Glomerular visceral epithelial cell (primary cell): ENCODE measurements around the gene AKR1C3.
"Not testable (repeated sequence)": the region's sequence is repeated elsewhere in the genome, so short reads cannot be mapped to it uniquely, and the experiment has no call there.

Source experiments
- DNase-seq: peaks from one replicate; pipeline ENCODE4 v3.0.0-alpha.2; 2016; ENCODE audit errors: extremely low spot score

AKR1C3 gene

DNA sequence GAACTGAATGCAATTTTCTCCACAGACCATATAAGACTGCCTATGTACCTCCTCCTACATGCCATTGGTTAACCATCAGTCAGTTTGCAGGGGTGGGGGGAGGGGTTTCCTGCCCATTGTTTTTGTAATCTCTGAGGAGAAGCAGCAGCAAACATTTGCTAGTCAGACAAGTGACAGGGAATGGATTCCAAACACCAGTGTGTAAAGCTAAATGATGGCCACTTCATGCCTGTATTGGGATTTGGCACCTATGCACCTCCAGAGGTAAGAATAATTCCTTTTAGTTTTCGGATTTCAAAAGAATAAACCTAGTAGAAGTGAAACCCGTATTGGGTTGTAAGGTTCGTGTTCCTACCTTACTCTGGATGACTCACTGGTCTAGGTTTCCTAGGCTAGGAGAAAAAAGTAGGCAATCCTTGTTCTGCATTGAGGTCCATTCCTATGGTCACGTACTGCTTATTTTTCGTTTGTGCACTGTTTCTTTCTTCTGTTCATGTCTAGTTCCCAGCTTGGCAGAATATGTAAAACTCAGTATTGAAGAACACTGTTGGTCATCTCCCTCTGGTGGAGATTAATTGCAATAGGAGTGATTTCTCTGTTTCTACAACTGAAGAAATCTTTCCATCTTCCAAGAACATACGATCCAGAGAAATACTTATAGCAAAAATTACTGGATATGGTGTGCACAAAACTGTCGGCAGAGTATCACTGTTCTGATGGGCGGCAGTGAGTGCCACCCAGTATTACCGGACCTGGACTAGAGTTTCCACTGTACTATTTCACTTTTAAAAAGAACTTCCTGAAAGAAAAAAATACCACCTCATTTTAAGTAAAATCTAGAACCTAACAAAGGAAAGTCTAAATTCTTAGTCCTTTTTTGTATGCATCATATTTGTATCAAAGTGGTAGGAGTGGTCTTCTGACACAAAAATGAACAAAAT, at the start of gene AKR1C3:
TSS of gene AKR1C3 (plus strand) at position 150 of the 941 bp plus-strand sequence. CDS start at position 181, 31 bp downstream.
- peak; percentile 70 for DNase-seq

DNA sequence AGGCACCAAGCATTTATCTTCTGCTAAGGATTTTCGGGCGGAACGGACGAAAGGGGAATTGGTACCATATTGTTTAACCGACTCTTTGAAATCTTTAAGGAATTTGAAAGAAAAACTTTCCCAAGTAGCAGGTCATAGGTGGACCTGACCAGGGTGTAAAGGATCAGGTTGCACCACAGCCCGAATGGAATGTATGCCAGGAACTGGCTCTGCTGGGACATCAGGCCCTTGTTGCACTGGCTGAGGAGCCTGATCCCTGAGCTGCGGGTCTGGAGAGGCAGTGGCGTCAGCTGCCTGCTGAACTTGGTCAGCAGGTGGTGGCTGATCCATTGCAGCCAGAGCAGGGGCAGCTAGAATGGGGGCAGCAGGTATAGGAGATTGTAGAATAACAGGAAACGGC, 49.1 kb upstream of the AKR1C3 start:
- DNase-seq: no peak

GRCh38 chr10:5046410-5046809, 47.8 kb upstream of the AKR1C3 start:
- no peak for DNase-seq

DNA sequence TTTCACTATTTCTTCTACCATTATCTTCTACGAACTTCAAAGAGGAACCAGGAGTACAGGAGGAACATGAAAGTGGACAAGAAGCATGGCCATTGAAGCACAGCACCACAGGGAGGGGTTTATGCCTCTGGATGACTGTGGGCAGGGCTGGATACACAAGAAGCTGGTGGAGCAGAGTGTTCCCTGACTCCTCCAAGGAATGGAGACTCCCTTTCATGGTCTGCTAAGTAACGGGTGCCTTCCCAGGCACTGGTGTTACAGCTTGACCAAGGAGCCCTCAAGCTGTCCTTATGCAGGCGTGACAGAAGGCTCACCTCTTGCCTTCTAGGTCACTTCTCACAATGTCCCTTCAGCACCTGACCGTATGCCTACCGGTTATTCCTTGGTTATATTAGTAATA, 47.2 kb upstream of the AKR1C3 start:
- DNase-seq: not testable (repeated sequence)

DNA sequence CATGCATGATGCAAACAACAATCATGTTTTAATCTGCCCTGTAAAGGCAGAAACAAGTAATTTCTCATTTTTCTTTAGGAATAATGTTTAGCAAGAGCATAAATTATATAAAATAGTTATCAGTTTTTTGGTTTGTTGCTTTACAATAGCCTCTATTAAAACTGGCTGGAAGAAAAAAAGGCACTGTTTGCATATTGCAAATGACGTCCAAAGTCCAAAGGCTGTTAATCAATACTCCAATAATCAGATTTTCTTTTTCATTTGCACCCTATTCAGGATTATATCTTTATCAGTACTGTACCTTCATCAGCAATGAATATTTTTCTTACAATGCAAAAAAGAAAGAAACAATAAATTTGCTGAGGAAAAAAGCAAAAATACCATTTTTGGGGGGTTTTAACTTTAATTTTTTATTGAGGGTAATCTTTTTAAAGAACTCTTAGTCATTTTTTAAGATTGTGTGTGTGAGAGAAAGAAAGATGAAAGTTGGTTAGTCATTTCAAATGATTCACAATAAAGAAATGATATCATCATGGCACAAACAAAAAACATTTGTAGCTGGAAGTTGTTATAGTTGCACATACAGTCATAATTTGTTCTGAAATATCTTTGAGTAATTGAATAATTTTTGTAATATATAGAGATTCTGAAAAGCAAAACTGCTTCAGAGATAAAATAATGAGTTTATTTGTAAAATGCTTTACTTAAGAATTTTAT, 46.1 kb upstream of the AKR1C3 start:
- DNase-seq: no peak

- not testable (repeated sequence) for DNase-seq
Measured at GRCh38 chr10:5052951-5053500, 41.2 kb upstream of the AKR1C3 start.

- not testable (repeated sequence) for DNase-seq
Measured at GRCh38 chr10:5054831-5055230, 39.4 kb upstream of the AKR1C3 start.

- not testable (repeated sequence) for DNase-seq
Measured at GRCh38 chr10:5059267-5059666, 34.9 kb upstream of the AKR1C3 start.

GRCh38 chr10:5060791-5061190, 33.4 kb upstream of the AKR1C3 start:
- not testable (repeated sequence) for DNase-seq

GRCh38 chr10:5064656-5065055, 29.6 kb upstream of the AKR1C3 start:
- no peak for DNase-seq

DNA sequence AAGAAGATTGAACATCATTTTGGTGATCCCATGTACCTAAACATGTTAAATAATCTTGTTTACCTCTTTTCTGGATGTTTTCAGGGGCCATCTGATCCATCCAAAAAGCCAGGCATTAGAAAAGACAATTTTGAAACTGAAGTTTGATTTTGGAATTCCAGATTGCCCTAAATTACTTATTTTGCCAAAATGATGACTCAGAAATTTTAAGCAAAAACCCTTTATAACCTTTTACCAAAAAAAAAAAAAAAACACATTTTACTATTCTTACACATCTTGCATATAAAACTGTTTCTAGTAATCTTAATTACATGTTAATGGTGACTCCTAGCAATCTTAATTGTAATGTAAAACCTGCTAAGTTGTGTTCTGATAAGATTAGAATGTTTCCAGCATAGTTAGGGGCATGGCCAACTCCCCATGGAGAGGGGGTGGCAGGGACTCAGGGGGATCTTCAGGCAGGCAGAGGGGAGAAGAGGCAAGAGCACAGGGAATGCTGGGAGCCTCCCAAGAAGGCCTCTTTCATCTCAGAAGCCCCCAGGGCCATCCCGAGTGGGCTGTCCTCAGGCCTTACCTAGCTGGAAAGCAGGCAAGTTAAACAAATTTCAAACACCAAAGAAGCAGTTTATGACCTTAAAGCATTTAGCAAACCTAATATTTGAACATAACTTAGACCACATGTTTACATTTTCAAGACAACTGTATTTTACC, 25.8 kb upstream of the AKR1C3 start:
- no peak for DNase-seq

DNA sequence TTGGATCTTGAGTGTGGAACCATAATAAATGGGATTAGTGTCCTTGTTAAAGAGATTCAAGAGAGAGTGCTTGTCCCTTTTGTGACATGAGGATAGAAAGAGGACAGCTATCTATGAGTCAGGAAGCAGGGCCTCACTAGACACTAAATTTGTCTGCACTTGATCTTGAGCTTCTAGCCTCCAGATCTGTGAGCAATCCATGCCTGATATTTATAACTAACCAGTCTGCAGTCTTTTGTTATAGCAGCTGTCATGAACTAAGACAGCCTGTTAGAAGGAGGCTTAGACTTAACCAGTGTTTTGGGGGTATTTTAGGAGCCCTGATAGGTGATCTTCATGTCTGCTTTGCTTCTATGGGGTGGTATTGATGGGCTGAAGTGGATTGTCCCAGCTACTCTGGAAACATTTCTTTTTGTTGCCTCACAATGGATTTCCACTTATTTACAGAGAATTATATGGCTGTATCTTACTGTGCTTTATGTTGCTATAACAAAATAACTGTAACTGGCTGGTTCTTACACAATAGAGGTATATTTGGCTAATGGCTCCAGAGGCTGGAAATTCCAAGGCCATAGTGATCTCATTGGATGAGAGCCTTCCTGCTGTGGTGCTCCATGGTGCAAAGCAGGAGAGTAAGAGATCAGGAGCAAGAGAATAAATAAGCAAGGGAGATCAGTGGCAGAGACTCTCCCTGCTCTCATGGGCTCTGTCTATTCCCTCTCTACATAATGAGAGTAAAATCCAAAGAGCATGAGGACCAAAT, 23.4 kb upstream of the AKR1C3 start:
- peak; percentile 67 for DNase-seq

- DNase-seq: peak; percentile 96
Measured at GRCh38 chr10:5071411-5072198, 22.6 kb upstream of the AKR1C3 start.

DNA sequence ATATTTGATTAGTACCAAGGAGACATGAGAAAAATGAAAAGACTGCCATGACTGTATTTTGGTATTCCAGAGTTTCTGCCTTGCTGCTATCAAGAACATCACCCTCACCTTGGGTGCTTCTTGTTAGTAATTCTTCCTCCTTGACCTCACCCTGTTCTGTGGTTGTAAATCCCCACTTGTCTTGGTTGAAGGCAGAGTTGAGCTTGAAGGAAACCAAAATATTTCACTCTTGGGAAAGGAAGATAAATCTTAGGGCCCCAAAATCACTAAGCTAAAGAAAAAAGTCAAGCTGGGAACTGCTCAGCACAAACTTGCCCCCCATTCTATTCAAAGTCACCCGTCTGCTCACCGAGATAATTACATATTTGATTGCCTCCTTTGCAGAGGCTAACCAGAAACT, 20.6 kb upstream of the AKR1C3 start:
- no peak for DNase-seq

DNA sequence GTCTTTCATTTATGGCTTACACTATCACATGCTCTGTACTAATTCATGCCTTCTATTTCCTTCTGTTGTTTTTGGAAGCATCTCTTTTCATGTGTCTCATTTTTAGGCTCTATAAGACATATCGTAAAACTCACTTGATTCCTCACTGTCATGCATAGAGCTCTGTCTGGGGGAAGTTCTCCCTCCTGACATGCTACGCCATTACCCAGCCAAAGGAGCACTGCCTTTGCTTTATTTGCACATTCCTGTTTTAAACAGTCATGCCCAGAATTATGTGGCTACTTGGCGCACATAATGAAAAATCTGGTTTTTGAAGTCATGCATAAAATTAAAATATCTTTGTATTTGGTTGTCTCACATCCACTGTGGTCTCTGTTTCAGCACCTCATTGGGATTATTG, 17.6 kb upstream of the AKR1C3 start:
- DNase-seq: no peak

GRCh38 chr10:5078547-5079180, 15.6 kb upstream of the AKR1C3 start:
- no peak for DNase-seq

GRCh38 chr10:5079306-5079830, 14.8 kb upstream of the AKR1C3 start:
- DNase-seq: no peak

DNA sequence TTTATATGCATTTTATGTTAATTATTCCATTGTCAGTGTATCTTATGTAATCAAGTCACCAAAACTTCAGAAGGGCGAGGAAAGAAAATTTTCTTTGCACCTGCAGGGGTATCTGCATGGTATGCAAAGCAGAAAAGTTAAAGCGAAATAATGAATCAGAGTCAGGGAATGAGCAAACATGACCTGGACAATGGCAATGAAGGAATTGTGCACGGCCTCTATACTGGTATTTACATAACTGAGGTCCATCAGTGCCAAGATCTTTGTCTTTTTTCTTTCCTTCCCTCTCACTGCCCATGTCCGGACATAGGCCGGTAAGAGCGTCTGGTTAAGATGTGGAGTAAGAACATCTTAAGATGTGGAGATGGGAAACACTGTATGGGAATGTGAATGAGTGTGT, 14.4 kb upstream of the AKR1C3 start:
- no peak for DNase-seq

DNA sequence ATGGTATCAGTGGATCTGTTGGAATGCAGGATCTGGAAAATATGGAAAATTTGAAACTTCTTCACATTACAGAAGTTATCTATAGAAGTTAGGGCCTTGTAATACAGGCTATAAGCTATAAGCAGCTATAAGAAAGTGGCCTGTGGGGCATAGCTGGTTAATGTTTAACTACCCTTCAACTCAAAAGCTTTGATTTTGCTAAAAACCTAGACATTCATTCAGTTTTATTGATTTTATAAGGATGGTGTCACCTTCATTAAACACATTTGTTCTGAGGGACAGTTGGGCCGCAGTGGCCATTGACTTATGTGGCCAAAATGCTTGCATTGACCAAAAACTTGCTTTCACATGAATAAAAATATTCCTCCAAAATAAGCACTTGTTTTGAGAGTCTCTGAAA, 13.1 kb upstream of the AKR1C3 start:
- no peak for DNase-seq
